Panc1 (cell line): ENCODE data around the gene CKB. TPM values are rescaled to one million over a fixed set of nuclear protein-coding genes. Genes with fewer than 3 reads are reported as not detected.

Experiments
- ATAC-seq: fragments of 200-7000 bp; cut with Tn5 transposase; 2 replicates; pipeline ENCODE4 v1.9.1; 2020; ENCODE audit warnings: mild to moderate bottlenecking, moderate library complexity
- BruUV-seq: library from RNA; stranded (reverse); fragments of 400-500 nt; replicated peaks from 2 replicates; lab custom pipeline; 2021; lab: Mats Ljungman, UMichigan
- CTCF ChIA-PET: fragments of 300-600 bp; sonication (Branson Sonifier 250); formaldehyde crosslinking; loops from one replicate; lab custom pipeline; 2022; ENCODE audit warnings: antibody characterized with exemption; lab: Charles Lee
- POLR2A ChIA-PET: fragments of 300-600 bp; sonication (Branson Sonifier 250); formaldehyde crosslinking; loops from one replicate; lab custom pipeline; 2022; ENCODE audit warnings: antibody characterized with exemption; lab: Charles Lee
- DNase-seq: peaks from one replicate; pipeline ENCODE4 v3.0.0-alpha.2; 2010; ENCODE audit warnings: low read depth, low spot score
- H3K27ac ChIP-seq: 2 replicates; pipeline ENCODE4 v1.5.1; 2011; ENCODE audit warnings: mild to moderate bottlenecking, low read length, inconsistent platforms
- H3K27me3 ChIP-seq: fragments of 200-500 bp; sonication (Bioruptor generic); 2 replicates; pipeline ENCODE4 v1.6.0; 2014; ENCODE audit warnings: low read length, inconsistent platforms; ENCODE audit not compliant: control insufficient read depth, insufficient read depth
- H3K36me3 ChIP-seq: fragments of 200-500 bp; sonication (Bioruptor generic); 2 replicates; pipeline ENCODE4 v1.5.1; 2014; ENCODE audit warnings: inconsistent platforms, mild to moderate bottlenecking, low read length, moderate library complexity; ENCODE audit not compliant: control insufficient read depth, insufficient read depth
- H3K4me1 ChIP-seq: 2 replicates; pipeline ENCODE4 v1.5.1; 2011; ENCODE audit warnings: inconsistent platforms, mild to moderate bottlenecking, low read length, moderate library complexity; ENCODE audit not compliant: control insufficient read depth, insufficient read depth
- H3K4me3 ChIP-seq, 2 experiments: 2 replicates each; pipeline ENCODE4 v1.5.1; 2011 to 2012; ENCODE audit warnings: low read depth in 2 of 2, low read length in 2 of 2, mild to moderate bottlenecking in 2 of 2, inconsistent platforms in 1 of 2, moderate library complexity in 1 of 2
- H3K9me3 ChIP-seq: fragments of 200-500 bp; sonication (Bioruptor generic); 2 replicates; pipeline ENCODE4 v1.5.1; 2014; ENCODE audit warnings: low read depth, mild to moderate bottlenecking, inconsistent platforms, low read length, moderate library complexity; ENCODE audit not compliant: control insufficient read depth, insufficient read depth
- POLR2AphosphoS5 ChIP-seq: IDR thresholded peaks from 2 replicates; pipeline ENCODE4 v1.6.1; 2012; ENCODE audit warnings: mild to moderate bottlenecking, low read depth, low read length, moderate library complexity
- REST ChIP-seq, 2 experiments: IDR thresholded peaks; 2 replicates each; pipeline ENCODE4 v1.6.1; 2011 to 2012; ENCODE audit warnings: low read depth in 2 of 2, control low read depth in 1 of 2, low read length in 1 of 2, mild to moderate bottlenecking in 1 of 2, moderate library complexity in 1 of 2; ENCODE audit not compliant: insufficient read depth in 1 of 2
- SIN3A ChIP-seq: IDR thresholded peaks from 2 replicates; pipeline ENCODE4 v1.6.1; 2012; ENCODE audit warnings: low read depth, mild to moderate bottlenecking, low read length, moderate library complexity, borderline replicate concordance; ENCODE audit not compliant: insufficient read depth
- TCF7L2 ChIP-seq: IDR thresholded peaks from 2 replicates; pipeline ENCODE4 v1.6.1; 2011; ENCODE audit warnings: mild to moderate bottlenecking, low read depth, low read length, inconsistent platforms
- in situ Hi-C: cut with HindIII; loops from 2 replicates; pipeline ENCODE4 v1.10.0; 2016; ENCODE audit warnings: low sequenced_read_pairs, low pct_unique_long_range_greater_than_20kb
- intact Hi-C: fragments of 100-400 bp; cut with micrococcal nuclease; formaldehyde crosslinking; loops from one replicate; pipeline ENCODE4 v1.10.0; 2022; ENCODE audit not compliant: unreplicated experiment
- total RNA-seq: library from RNA; stranded (reverse); gene quantifications from one replicate; pipeline ENCODE4 v1.2.1, GENCODE V29; 2021; ENCODE audit not compliant: unreplicated experiment
- TF ChIP-seq, protein P1 (sequence below): fragments of 450-650 bp; IDR thresholded peaks from 2 replicates; pipeline ENCODE4 v1.5.1; 2017; ENCODE audit warnings: mild to moderate bottlenecking

Gene CKB
- total RNA-seq, 1 experiment from 2014 or later, result 436 TPM

GRCh38 chr14:103476065-103476464 lies 46.6 kb downstream of the CKB start:
- intact Hi-C loops, result no loop called here
- ChIA-PET CTCF (no interaction called here), POLR2A (no interaction called here)
- Histone ChIP-seq H3K36me3 (peaks cover 8% of the 10 kb centered on the region; the same call in 1 of the 2 replicates), H3K9me3 (no peaks in the 10 kb centered on the region), H3K4me1 (no peaks in the 10 kb centered on the region), H3K27me3 (no peaks in the 10 kb centered on the region), H3K27ac (no peak overlapping the region), H3K4me3 (no peak overlapping the region)
- no peak for DNase-seq
- no TSS peak for BruUV-seq
- no peak for ATAC-seq
- TF ChIP-seq SIN3A, result no peak
- no peak for TF ChIP-seq REST (IDR thresholded peaks at IDR 0.05; ENCODE audit: insufficient read depth in 1 of 2, low read depth in 2 of 2, low read length in 1 of 2)
- TF ChIP-seq, protein P1, sequence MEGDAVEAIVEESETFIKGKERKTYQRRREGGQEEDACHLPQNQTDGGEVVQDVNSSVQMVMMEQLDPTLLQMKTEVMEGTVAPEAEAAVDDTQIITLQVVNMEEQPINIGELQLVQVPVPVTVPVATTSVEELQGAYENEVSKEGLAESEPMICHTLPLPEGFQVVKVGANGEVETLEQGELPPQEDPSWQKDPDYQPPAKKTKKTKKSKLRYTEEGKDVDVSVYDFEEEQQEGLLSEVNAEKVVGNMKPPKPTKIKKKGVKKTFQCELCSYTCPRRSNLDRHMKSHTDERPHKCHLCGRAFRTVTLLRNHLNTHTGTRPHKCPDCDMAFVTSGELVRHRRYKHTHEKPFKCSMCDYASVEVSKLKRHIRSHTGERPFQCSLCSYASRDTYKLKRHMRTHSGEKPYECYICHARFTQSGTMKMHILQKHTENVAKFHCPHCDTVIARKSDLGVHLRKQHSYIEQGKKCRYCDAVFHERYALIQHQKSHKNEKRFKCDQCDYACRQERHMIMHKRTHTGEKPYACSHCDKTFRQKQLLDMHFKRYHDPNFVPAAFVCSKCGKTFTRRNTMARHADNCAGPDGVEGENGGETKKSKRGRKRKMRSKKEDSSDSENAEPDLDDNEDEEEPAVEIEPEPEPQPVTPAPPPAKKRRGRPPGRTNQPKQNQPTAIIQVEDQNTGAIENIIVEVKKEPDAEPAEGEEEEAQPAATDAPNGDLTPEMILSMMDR, result no peak
- no peak for TF ChIP-seq POLR2AphosphoS5
- TF ChIP-seq TCF7L2, result no peak
- in situ Hi-C loops, result no loop called here

- Histone ChIP-seq H3K27ac (no peak overlapping the region), H3K4me3 (no peak overlapping the region), H3K4me1 (no peaks in the 10 kb centered on the region), H3K36me3 (peaks cover 3% of the 10 kb centered on the region; the same call in 1 of the 2 replicates), H3K9me3 (no peaks in the 10 kb centered on the region), H3K27me3 (no peaks in the 10 kb centered on the region)
- no peak for TF ChIP-seq SIN3A
- TF ChIP-seq, protein P1, result no peak
- no peak for TF ChIP-seq REST (IDR thresholded peaks at IDR 0.05; ENCODE audit: insufficient read depth in 1 of 2, low read depth in 2 of 2, low read length in 1 of 2)
- TF ChIP-seq TCF7L2, result no peak
- no peak for TF ChIP-seq POLR2AphosphoS5
- POLR2A ChIA-PET, result no interaction called here
- CTCF ChIA-PET, result no interaction called here
- BruUV-seq, result no TSS peak
- ATAC-seq (no peak), DNase-seq (no peak)
- in situ Hi-C loops, result no loop called here
- intact Hi-C loops, result no loop called here
Observed at GRCh38 chr14:103474893-103475292, 47.7 kb downstream of the CKB start.
